WTC11 (cell line): ENCODE results near the gene HDAC8. TPM values are rescaled to one million over a fixed set of nuclear protein-coding genes. Genes with fewer than 3 reads are reported as not detected.

Experiments used
- ATAC-seq: fragments of 200-7000 bp; cut with Tn5 transposase; 2 replicates; pipeline ENCODE4 v1.10.0; 2021; ENCODE audit warnings: mild to moderate bottlenecking, moderate library complexity
- CTCF ChIA-PET: fragments of 300-600 bp; sonication (Branson Sonifier 250); formaldehyde crosslinking; loops from one replicate; lab custom pipeline; 2021; ENCODE audit warnings: antibody characterized with exemption; lab: Charles Lee
- POLR2A ChIA-PET: fragments of 350-600 bp; sonication (Branson Sonifier 250); formaldehyde crosslinking; loops from one replicate; lab custom pipeline; 2021; ENCODE audit warnings: antibody characterized with exemption; lab: Charles Lee
- DNase-seq: peaks from one replicate; pipeline ENCODE4 v3.0.0; 2021; ENCODE audit warnings: low spot score
- H3K27ac Mint-ChIP-seq: 2 replicates; pipeline ENCODE4 v1.8.0; 2021; ENCODE audit warnings: mixed read lengths
- H3K27me3 Mint-ChIP-seq: 2 replicates; pipeline ENCODE4 v1.8.0; 2021; ENCODE audit warnings: low read depth, mild to moderate bottlenecking, moderate library complexity, mixed read lengths
- H3K36me3 Mint-ChIP-seq: 2 replicates; pipeline ENCODE4 v1.8.0; 2021; ENCODE audit warnings: mixed read lengths
- H3K4me1 Mint-ChIP-seq: 2 replicates; pipeline ENCODE4 v1.8.0; 2022; ENCODE audit warnings: mixed read lengths
- H3K4me3 Mint-ChIP-seq: 2 replicates; pipeline ENCODE4 v1.8.0; 2021; ENCODE audit warnings: mild to moderate bottlenecking, moderate library complexity, mixed read lengths
- H3K9me3 Mint-ChIP-seq: 2 replicates; pipeline ENCODE4 v1.8.0; 2021; ENCODE audit warnings: mixed read lengths
- ATF3 ChIP-seq: sonication (generic); formaldehyde crosslinking; conservative IDR thresholded peaks from 2 replicates; pipeline ENCODE4 v1.8.1; 2022; ENCODE audit warnings: mild to moderate bottlenecking, missing genetic modification reagents
- CREB1 ChIP-seq: sonication (generic); formaldehyde crosslinking; IDR thresholded peaks from 2 replicates; pipeline ENCODE4 v1.8.0; 2023; ENCODE audit warnings: mild to moderate bottlenecking, missing genetic modification reagents
- CREM ChIP-seq: sonication (generic); formaldehyde crosslinking; IDR thresholded peaks from 2 replicates; pipeline ENCODE4 v1.8.1; 2022; ENCODE audit warnings: mild to moderate bottlenecking, missing genetic modification reagents, moderate library complexity
- FOXK1 ChIP-seq: sonication (generic); formaldehyde crosslinking; IDR thresholded peaks from 2 replicates; pipeline ENCODE4 v1.8.0; 2022; ENCODE audit warnings: mild to moderate bottlenecking, moderate library complexity, missing genetic modification reagents
- MAX ChIP-seq: sonication (generic); formaldehyde crosslinking; IDR thresholded peaks from 2 replicates; pipeline ENCODE4 v1.8.0; 2022; ENCODE audit warnings: mild to moderate bottlenecking, missing genetic modification reagents
- TCF7 ChIP-seq: sonication (generic); formaldehyde crosslinking; IDR thresholded peaks from 2 replicates; pipeline ENCODE4 v1.8.0; 2022; ENCODE audit warnings: mild to moderate bottlenecking, low read depth, missing genetic modification reagents, moderate library complexity
- TP53 ChIP-seq: sonication (generic); formaldehyde crosslinking; IDR thresholded peaks from 2 replicates; pipeline ENCODE4 v1.8.1; 2023; ENCODE audit warnings: mild to moderate bottlenecking, missing genetic modification reagents
- ZBTB21 ChIP-seq: sonication (generic); formaldehyde crosslinking; IDR thresholded peaks from 2 replicates; pipeline ENCODE4 v1.8.1; 2023; ENCODE audit warnings: mild to moderate bottlenecking, missing genetic modification reagents, borderline replicate concordance
- ZNF138 ChIP-seq: sonication (generic); formaldehyde crosslinking; conservative IDR thresholded peaks from 2 replicates; pipeline ENCODE4 v1.8.1; 2022; ENCODE audit warnings: mild to moderate bottlenecking, moderate library complexity, missing genetic modification reagents
- ZNF219 ChIP-seq: sonication (generic); formaldehyde crosslinking; IDR thresholded peaks from 2 replicates; pipeline ENCODE4 v1.8.0; 2023; ENCODE audit warnings: missing genetic modification reagents, mild to moderate bottlenecking, borderline replicate concordance
- ZNF671 ChIP-seq: fragments of 250-450 bp; sonication (Bioruptor Pico); IDR thresholded peaks from 2 replicates; pipeline ENCODE4 v1.8.0; 2021; ENCODE audit warnings: mild to moderate bottlenecking
- total RNA-seq: library from RNA; stranded (reverse); gene quantifications from 3 replicates; pipeline ENCODE4 v1.2.3, GENCODE V29; 2021
- TF ChIP-seq, protein P1 (sequence below): sonication (generic); formaldehyde crosslinking; IDR thresholded peaks from 2 replicates; pipeline ENCODE4 v1.8.1; 2022; ENCODE audit warnings: mild to moderate bottlenecking, moderate library complexity, missing genetic modification reagents
- TF ChIP-seq, protein P2 (sequence below): sonication (generic); formaldehyde crosslinking; IDR thresholded peaks from 2 replicates; pipeline ENCODE4 v1.8.1; 2022; ENCODE audit warnings: low read depth, missing genetic modification reagents, borderline replicate concordance
- TF ChIP-seq, protein P3 (sequence below): fragments of 200-600 bp; IDR thresholded peaks from 2 replicates; pipeline ENCODE4 v1.8.0; 2022; ENCODE audit warnings: antibody characterized with exemption
- TF ChIP-seq, protein P4 (sequence below): sonication (generic); formaldehyde crosslinking; IDR thresholded peaks from 2 replicates; pipeline ENCODE4 v1.8.1; 2023; ENCODE audit warnings: mild to moderate bottlenecking, missing genetic modification reagents

HDAC8 gene
- total RNA-seq, 1 experiment from 2014 or later = 22.5 TPM

- DNase-seq = no peak
- peaks cover 14% of the 10 kb centered on the region for H3K4me1 Mint-ChIP-seq
- ChIA-PET CTCF (no interaction called here), POLR2A (no interaction called here)
- no peak for ATAC-seq
- TF ChIP-seq, protein P1, sequence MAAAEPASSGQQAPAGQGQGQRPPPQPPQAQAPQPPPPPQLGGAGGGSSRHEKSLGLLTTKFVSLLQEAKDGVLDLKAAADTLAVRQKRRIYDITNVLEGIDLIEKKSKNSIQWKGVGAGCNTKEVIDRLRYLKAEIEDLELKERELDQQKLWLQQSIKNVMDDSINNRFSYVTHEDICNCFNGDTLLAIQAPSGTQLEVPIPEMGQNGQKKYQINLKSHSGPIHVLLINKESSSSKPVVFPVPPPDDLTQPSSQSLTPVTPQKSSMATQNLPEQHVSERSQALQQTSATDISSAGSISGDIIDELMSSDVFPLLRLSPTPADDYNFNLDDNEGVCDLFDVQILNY (CRISPR knock-in tag) = no peak
- TF ChIP-seq ZBTB21 (CRISPR knock-in tag) = no peak
- H3K4me3 Mint-ChIP-seq = no peak overlapping the region
- H3K36me3 Mint-ChIP-seq = peaks cover 3% of the 10 kb centered on the region; the same call in 1 of the 2 replicates
- H3K27ac Mint-ChIP-seq = no peak overlapping the region
- H3K27me3 Mint-ChIP-seq = no peaks in the 10 kb centered on the region; the same call in 1 of the 2 replicates
- no peaks in the 10 kb centered on the region for H3K9me3 Mint-ChIP-seq
These were observed 102.0 kb downstream of the HDAC8 start for GRCh38 chrX:72470532-72471223.

GRCh38 chrX:72470117-72470516 lies 102.5 kb downstream of the HDAC8 start:
- TF ChIP-seq TCF7 (CRISPR knock-in tag) = no peak
- TF ChIP-seq, all 79 proteins: peak for 0
- Mint-ChIP-seq H3K4me3 (no peak overlapping the region), H3K36me3 (peaks cover 3% of the 10 kb centered on the region; the same call in 1 of the 2 replicates), H3K27ac (no peak overlapping the region), H3K4me1 (peaks cover 9% of the 10 kb centered on the region), H3K9me3 (no peaks in the 10 kb centered on the region), H3K27me3 (no peaks in the 10 kb centered on the region; the same call in 1 of the 2 replicates)
- DNase-seq (no peak), ATAC-seq (no peak)
- POLR2A ChIA-PET = no interaction called here
- CTCF ChIA-PET = no interaction called here

- ChIA-PET POLR2A (no interaction called here), CTCF (no interaction called here)
- Mint-ChIP-seq H3K27ac (no peak overlapping the region), H3K4me1 (no peaks in the 10 kb centered on the region), H3K4me3 (no peak overlapping the region), H3K9me3 (no peaks in the 10 kb centered on the region), H3K27me3 (no peaks in the 10 kb centered on the region; the same call in 1 of the 2 replicates), H3K36me3 (peaks cover 3% of the 10 kb centered on the region; the same call in 1 of the 2 replicates)
- TF ChIP-seq ZNF219 (CRISPR knock-in tag) = no peak
- TF ChIP-seq ZNF138 (CRISPR knock-in tag) = no peak
- TF ChIP-seq, protein P1 (CRISPR knock-in tag) = no peak
- TF ChIP-seq, protein P2, sequence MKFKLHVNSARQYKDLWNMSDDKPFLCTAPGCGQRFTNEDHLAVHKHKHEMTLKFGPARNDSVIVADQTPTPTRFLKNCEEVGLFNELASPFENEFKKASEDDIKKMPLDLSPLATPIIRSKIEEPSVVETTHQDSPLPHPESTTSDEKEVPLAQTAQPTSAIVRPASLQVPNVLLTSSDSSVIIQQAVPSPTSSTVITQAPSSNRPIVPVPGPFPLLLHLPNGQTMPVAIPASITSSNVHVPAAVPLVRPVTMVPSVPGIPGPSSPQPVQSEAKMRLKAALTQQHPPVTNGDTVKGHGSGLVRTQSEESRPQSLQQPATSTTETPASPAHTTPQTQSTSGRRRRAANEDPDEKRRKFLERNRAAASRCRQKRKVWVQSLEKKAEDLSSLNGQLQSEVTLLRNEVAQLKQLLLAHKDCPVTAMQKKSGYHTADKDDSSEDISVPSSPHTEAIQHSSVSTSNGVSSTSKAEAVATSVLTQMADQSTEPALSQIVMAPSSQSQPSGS (CRISPR knock-in tag) = no peak
- TF ChIP-seq CREB1 = no peak
- no peak for TF ChIP-seq TP53 (CRISPR knock-in tag)
- TF ChIP-seq MAX = no peak
- TF ChIP-seq, protein P3, sequence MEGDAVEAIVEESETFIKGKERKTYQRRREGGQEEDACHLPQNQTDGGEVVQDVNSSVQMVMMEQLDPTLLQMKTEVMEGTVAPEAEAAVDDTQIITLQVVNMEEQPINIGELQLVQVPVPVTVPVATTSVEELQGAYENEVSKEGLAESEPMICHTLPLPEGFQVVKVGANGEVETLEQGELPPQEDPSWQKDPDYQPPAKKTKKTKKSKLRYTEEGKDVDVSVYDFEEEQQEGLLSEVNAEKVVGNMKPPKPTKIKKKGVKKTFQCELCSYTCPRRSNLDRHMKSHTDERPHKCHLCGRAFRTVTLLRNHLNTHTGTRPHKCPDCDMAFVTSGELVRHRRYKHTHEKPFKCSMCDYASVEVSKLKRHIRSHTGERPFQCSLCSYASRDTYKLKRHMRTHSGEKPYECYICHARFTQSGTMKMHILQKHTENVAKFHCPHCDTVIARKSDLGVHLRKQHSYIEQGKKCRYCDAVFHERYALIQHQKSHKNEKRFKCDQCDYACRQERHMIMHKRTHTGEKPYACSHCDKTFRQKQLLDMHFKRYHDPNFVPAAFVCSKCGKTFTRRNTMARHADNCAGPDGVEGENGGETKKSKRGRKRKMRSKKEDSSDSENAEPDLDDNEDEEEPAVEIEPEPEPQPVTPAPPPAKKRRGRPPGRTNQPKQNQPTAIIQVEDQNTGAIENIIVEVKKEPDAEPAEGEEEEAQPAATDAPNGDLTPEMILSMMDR = no peak
- TF ChIP-seq, protein P4, sequence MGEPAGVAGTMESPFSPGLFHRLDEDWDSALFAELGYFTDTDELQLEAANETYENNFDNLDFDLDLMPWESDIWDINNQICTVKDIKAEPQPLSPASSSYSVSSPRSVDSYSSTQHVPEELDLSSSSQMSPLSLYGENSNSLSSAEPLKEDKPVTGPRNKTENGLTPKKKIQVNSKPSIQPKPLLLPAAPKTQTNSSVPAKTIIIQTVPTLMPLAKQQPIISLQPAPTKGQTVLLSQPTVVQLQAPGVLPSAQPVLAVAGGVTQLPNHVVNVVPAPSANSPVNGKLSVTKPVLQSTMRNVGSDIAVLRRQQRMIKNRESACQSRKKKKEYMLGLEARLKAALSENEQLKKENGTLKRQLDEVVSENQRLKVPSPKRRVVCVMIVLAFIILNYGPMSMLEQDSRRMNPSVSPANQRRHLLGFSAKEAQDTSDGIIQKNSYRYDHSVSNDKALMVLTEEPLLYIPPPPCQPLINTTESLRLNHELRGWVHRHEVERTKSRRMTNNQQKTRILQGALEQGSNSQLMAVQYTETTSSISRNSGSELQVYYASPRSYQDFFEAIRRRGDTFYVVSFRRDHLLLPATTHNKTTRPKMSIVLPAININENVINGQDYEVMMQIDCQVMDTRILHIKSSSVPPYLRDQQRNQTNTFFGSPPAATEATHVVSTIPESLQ (CRISPR knock-in tag) = no peak
- no peak for TF ChIP-seq FOXK1 (CRISPR knock-in tag)
- TF ChIP-seq CREM (CRISPR knock-in tag) = no peak
- TF ChIP-seq ATF3 = no peak
- no peak for TF ChIP-seq ZNF671 (CRISPR knock-in tag)
- TF ChIP-seq TCF7 (CRISPR knock-in tag) = no peak
- DNase-seq (no peak), ATAC-seq (no peak)
These were observed 104.0 kb downstream of the HDAC8 start for GRCh38 chrX:72468607-72469006.
